Measurements from ENCODE around the gene TOP1.
"Not testable (repeated sequence)": the region's sequence is repeated elsewhere in the genome, so short reads cannot be mapped to it uniquely, and the experiment has no call there.

The TOP1 gene

DNA sequence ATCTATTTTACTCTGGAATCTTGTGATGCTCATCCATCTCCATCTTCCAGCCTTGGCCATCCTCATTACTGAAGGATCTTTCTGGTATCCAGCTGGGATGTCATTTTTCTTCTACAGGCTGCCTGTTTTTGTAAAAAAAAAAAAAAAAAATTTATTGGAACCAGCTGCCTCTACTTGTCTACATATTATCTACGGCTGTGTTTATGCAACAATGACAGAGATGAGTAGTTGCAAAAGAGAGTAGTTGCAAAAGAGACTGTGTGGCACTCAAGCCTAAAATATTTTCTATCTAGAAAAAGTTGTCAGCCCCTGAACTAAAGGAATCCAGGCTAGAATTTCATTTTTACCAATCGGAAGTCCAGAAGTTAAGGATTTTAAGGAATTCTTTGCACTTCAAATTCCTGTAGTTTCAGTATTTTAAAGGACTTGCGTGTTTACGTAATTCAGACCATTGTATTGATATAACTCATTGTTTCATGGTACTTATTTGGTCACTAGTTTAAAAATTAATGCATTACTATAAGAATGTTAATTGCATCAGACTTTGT lies 70.2 kb downstream of the TOP1 start:
- DNase-seq = no peak

DNA sequence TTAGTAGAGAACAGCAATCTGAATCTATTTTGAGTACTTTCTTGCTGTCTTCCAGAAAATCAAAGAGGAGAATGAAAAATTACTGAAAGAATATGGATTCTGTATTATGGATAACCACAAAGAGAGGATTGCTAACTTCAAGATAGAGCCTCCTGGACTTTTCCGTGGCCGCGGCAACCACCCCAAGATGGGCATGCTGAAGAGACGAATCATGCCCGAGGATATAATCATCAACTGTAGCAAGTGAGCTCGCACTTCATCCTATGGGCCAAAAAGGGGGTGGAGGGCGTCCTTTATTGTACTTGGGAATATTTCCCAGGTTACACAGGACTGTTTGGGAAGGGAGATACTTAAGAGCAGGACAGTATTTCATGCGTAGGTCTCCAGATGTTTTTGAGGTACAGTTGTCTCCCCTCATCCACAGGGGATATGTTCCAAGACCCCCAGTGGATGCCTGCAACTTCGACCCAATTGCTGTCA lies 71.4 kb downstream of the TOP1 start:
- no peak for DNase-seq

DNA sequence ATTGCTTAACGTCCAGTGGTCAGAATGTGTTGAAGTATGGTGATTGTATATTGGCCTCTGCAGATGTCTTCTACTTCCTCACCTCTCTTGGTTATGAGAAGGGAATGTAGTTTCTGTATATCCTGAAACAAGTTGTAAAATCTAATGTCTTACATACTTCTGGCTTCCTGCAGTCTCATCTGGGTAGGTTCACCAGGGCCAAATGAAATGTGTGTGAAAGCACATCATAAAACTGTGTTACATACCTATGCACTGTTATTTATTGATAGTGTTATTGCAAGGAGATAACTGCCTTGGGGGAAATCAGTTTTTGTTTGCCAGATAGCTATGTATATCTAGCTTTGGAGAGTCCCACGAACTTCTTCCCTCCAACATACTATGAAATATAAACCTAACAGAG lies 73.0 kb downstream of the TOP1 start:
- DNase-seq = no peak

DNA sequence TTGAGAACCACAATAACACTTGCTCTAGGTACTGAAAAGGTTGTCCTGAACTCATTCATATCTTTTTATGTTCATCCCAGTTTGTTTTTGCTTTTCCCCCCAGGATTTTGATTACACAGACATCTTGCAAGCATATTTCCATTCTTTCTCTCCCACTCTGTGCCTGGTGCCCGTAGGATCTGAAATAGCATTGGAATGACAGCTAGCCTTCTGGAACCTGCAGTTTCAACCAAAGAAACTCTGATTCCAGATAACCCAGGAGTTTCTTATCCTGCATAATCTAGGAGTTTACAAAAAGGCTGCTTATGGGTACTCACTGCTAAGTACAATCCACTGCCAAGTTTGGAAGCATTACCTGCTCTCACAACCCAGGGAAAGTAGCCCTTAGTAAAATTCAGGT lies 79.9 kb downstream of the TOP1 start:
- DNase-seq = no peak

DNA sequence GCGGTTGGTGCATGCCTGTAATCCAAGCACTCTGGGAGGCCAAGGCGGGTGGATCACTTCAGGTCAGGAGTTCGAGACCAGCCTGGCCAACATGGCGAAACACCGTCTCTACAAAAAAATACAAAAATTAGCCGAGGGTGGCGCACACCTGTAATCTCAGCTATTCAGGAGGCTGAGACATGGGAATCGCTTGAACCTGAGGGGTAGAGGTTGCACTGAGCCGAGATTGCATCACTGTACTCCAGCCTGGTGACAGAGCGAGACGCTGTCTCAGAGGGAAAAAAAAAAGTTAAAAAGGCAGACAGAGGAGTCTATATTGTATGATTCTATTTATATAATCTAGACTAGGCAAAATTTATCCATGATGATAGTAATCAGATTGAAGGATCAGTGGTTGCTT lies 81.4 kb downstream of the TOP1 start:
- DNase-seq = no peak

DNA sequence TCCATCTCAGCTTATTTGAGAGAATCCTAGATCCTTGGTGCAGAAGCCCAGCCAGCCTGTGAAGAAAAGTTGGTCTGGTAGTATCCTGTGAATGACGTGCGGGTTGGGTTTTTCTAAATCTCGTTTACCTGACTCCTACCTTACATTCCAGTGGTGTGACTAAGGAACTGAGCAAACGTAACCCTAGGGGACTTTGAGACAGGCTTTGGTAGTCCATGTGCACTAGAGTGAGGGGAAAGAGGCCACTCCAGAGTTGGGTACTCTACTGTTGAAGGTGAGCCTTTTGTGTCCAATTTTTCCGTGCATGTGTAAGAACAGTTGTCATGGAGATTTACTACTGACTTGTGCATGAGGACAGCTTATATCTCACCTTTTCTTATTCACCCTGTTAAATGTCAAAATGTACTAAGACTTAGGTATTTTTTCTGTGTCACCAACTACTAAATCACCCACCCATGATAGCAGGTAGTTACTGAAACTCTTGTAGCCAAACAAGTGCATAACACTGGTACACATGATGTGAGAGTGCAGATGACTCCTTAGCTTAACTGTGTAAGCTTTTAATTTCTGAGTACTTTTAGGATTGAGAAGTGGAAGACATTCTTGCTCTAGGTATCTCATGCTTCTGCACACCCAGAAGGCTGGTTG lies 82.4 kb downstream of the TOP1 start:
- DNase-seq = no peak

DNA sequence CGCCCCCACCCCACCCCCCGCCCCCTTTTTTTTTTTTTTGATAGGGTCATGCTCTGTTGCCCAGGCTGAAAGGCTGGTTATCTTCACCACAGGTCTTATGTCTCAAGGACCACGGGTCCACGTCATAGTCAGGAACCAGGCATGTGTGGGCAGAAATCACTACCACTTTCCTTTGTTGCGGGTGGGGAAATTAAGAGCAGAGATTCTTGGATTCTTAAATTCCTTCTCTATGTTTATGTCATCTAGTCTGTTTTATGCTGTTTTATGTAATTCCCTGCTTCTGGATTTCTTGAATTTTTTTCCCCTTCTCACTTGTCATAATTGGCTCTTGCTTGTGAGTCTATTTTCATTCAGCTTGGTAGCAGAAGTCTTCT lies 82.9 kb downstream of the TOP1 start:
- no peak for DNase-seq

DNA sequence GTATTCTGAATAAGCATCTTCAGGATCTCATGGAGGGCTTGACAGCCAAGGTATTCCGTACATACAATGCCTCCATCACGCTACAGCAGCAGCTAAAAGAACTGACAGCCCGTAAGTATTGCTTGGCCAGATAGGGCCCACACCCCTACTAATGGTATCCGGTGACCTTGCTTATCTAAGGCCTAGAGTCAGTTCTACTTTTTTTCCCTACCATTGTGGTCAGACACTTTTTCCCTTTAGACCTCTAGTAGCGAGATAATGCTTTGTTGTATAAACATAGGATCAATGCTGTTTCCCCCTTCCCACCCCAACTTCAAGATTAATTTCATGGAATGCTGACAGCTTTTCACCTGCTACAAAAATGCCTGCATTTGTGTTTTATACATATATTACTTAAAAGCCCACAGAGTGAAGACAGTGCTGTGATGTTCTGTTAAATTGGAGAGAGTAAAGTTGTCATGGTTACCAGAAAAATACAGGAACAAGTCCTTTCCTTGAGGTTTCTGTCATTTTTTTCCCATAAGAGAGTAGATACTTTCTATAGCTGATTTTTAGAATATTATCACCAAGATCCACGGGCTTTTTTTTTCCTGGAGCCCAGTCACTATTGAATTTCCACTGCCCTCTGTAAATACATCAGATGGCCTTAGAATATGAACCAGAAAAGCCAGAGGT lies 87.8 kb downstream of the TOP1 start:
- DNase-seq = no peak

DNA sequence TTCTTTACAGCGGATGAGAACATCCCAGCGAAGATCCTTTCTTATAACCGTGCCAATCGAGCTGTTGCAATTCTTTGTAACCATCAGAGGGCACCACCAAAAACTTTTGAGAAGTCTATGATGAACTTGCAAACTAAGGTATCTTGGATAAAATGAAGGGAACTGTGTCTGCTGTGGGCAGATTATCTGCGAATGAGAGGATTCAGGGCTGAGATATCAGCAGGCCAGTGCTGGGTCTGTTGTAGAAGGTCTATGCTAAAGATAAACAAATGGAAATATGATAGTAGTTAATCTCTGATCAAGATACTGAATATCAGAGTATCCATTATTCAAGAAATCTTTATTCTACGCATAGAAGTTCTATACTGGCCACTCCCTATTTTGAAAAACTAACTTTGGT lies 89.5 kb downstream of the TOP1 start:
- not testable (repeated sequence) for DNase-seq

DNA sequence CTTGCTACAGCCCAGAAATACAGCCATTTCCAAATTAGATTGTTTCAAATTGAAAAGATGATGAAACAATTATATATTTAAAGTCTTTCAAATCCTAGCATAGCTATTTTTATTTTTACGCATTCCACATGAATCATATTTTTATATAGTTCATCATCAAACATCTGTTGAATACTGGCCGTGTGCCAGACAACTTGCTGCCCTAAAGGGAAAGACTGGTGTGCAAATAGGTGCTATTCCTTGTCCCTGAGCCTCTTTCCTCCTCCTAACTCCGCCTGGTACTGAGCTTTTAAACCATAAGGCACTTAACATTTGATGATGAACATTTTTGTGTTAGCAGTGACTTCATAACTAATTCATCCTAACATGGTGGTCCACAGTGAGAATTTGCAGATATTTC lies 90.0 kb downstream of the TOP1 start:
- DNase-seq = no peak

DNA sequence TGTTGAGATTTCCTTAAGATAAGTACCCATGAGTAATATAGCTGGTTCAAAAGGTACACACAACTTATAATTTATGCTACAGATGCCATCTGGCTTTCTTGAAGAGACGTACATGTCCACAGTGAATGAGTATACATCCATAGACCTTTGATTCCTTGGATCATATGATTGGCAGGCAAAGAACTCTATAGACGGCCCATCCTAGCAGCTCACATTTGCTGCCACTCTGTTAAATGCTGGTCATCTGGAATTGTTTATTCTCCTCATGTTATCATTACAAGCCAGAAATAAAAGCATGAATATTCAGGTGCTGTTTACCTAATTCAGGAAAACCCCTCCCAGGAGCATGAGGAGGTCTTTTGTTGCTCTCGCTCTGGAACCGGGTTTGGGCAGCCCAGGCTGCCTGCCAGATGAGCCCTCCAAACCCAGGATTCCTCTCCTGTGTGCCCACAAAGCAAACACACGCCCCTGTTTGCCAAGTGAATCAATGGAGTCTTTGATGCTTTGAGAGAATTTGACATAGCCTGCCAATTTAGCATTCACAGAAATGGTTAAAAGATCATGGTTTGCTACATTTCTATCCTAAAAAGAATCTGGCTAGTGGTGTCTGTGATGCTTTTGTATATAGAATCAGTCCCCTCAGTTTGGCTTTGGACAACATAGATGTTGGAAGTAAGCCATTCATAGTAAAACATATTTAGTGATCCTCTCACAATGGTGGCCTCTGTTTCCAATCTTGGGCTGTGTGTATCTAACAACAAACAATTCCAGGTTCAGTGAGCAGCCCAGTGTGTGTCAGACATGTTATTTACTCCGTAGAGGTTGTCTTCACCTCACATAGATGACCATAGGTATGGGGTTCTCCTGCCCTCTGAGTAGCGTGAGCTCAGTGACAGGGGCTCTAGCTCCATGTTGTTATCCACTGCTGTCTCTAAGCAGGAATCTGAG lies 91.3 kb downstream of the TOP1 start:
- peak; percentile 53 for DNase-seq

DNA sequence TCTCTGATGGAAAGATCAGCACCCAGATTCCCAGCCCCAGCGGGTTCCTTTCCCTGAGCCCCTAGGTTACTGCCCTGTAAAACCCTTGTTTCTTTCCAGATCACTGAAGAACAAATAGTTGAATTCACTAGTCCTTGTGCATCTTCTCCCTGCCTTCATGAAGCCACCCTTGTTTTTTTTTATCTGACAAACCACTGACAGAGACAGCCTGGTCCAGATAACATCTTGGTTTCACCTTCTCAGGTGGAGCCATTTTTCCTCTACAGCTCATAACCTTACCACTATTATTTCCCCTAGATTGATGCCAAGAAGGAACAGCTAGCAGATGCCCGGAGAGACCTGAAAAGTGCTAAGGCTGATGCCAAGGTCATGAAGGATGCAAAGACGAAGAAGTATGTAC lies 92.8 kb downstream of the TOP1 start:
- no peak for DNase-seq

DNA sequence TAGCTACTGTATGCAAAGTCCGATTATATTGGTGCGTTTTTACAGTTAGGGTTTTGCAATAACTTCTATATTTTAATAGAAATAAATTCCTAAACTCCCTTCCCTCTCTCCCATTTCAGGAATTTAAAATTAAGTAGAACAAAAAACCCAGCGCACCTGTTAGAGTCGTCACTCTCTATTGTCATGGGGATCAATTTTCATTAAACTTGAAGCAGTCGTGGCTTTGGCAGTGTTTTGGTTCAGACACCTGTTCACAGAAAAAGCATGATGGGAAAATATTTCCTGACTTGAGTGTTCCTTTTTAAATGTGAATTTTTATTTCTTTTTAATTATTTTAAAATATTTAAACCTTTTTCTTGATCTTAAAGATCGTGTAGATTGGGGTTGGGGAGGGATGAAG lies 95.0 kb downstream of the TOP1 start:
- DNase-seq = no peak

DNA sequence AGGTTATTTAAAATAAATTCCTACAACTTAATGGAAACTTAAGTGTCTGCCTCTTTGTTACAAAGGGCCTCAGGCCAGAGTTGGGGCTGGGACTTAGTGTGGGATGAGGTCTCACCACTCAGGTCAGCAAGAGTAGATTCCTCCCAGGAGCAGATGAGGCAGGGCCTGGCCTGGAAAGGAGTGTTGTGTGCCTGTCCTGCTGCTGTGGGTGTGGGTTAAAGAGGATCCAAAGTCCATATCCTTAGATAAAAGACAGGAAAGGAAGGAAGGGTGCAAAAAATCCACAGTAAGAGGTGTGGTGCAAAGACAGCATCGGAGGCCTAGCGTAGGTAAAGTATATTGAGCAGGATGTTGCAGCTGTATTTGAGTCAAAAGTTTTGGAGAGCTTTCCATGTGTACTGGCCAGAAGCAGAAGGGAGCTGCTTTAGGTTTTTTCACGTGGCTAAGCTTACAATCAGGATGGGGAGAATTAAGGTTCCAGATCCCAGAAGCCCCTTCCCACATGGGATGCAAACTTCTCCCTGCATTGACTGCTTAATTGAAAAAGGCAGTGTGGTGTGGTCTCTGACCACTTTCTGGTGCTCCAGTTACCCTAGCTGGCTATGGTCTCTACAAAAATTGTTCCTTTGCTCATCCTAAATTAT lies 96.0 kb downstream of the TOP1 start:
- DNase-seq = no peak

DNA sequence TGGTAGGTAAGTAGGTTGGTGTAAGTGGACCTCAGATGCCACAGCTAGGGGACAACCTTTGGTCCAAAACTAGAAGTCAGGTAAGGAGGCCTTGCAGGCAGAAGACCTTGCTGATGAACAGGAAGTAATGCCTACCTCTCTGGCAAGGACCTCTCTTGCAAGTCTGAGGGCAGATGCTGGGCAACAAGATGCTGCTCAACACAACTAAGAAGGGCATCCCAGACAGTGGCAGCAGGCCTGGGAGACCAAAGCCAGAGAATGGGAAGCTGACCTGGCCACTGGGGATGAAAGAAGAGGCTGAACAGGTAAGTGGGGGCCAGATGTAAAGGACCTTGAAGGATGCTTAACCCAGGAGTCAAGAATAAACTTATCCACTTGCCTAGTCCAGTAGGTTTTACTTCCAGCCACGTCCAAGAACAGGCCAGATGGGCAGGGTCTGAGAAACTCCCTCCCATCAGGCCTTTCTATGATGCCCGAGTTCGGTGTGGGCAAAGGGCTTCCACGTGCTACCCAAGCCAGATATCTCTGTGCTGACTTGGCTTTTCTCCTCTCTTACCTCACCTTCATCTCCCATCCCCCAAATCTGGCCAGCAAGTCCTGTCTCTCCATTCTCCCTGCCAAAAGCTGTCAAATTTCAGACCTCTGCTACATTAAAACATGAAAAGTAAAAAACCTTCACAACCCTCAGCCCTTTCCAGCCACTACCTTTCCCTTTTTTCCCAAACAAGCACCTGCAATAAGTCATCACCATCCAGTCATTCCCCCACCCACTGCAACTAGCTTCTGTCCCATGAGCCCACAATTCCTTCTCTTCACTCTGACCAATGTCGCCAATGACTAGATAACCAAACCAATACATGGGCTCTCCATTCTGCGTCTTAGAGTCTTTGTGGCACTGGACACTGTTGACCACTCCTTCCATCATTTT lies 97.2 kb downstream of the TOP1 start:
- DNase-seq = no peak

DNA sequence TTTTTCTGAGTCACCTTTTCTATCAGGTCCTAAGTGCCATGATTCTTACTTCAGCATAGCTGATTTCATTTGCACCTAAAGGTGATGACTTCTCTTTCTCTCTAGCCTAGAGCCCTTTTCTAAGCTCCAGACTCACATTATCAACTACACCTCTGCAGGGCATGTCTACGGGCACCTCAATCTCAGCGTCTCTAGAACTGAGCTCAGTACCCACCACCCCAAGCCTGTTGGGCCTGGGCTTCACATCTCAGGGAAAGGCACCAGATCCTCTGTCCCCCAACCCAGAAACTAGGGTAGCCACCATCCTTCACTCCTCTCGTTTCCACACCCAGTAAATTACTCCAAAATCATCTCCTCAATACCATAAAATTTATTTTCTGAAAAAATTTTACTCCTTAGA lies 98.1 kb downstream of the TOP1 start:
- DNase-seq = no peak

DNA sequence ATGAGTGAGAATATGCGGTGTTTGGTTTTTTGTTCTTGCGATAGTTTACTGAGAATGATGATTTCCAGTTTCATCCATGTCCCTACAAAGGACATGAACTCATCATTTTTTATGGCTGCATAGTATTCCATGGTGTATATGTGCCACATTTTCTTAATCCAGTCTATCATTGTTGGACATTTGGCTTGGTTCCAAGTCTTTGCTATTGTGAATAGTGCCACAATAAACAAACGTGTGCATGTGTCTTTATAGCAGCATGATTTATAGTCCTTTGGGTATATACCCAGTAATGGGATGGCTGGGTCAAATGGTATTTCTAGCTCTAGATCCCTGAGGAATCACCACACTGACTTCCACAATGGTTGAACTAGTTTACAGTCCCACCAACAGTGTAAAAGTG lies 99.7 kb downstream of the TOP1 start:
- DNase-seq = not testable (repeated sequence)

DNA sequence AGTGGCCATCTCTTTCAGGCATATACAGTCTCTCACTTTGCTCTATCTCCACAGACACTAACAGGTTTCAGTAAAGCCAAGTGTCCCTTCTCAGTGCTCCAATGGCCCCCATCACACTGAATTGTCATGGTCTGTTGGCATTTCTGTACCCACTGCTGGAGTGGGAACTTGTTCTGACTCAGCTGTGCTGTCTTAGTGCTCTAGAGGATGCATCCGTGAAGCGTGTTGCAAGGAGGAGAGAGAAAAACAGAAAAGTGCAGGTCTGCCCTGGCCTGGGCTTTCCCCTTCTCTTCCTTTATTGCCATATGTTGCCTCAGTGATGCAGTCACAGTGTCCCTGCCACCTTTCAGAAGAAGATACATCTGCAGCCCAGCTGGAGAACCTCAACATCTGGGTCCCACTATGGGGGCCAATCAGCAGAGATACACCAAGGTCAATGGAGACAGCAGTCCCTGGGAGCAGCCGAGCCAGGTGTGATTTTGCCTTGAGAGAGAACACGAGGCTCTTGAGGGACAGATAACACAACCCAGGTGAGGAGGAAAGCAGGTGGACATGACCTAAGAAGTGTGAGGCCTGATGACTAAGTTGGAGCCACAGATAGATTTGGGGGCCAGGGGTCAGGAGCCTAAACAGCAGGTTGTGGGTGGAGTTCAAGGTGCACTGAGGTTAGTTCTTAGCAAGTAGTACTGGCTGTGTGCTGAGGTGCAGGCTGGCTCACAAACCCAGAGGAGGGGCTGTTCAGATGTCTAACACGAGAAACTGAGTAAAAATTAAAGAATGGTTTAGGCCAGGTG lies 103.2 kb downstream of the TOP1 start:
- DNase-seq = no peak

DNA sequence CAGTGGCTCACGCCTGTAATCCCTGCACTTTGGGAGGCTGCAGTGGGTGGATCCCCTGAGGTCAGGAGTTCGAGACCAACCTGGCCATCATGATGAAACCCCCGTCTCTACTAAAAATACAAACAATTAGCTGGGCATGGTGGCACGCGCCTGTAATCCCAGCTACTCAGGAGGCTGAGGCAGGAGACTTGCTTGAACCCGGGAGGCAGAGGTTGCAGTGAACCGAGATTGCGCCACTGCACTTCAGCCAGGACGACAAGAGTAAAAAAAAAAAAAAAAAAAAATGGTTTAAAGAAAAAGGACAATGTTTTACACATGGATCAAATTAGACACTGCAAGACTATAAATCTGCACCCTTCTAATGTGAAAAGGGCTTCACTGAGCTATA lies 103.8 kb downstream of the TOP1 start:
- DNase-seq = not testable (repeated sequence)

DNA sequence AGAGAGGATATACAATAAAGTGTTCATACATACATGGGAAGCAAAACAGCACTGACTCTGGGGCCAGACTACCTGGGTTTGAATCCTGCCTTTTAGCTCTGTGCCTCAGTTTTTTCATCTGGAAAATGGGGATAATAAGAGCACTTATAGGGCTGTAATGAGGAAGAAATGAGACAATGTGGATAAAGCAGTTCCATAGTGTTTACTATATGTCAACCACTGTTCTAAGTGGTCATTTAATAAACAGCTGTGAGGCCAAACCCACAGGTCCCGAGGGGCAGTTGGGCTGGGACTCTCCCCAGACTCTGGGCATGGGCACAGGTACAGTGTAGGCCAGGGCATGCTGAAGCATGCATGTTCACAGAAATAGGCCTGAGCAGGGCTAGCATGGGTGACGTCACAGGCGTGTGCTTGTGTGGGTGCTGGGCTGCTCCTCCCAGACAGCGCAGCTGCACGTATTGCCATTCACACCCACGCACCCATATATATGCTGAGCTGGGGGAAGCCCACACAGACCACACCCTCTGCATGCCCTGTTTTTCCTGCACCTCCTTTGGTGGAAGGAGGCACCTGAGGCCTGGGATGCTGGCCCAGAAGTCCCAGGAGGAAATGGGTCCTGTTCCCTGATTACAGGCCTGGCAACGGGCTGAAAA lies 105.2 kb downstream of the TOP1 start:
- DNase-seq = no peak

Measured in left hindlimb (tissue), 1 donor.